NB4 (cell line): ENCODE results near the gene RASA2.

Experiments used
- MYC ChIP-seq: IDR thresholded peaks from 2 replicates; pipeline ENCODE4 v1.6.1; 2011; ENCODE audit warnings: low read depth, low read length
- POLR2A ChIP-seq: IDR thresholded peaks from 2 replicates; pipeline ENCODE4 v1.6.1; 2011; ENCODE audit warnings: mild to moderate bottlenecking; ENCODE audit not compliant: insufficient read length; ENCODE audit errors: extremely low read depth
- TF ChIP-seq, protein P1 (sequence below): IDR thresholded peaks from one replicate; pipeline ENCODE4 v1.5.1; 2012; ENCODE audit warnings: low read depth, low read length
- TF ChIP-seq, protein P2 (sequence below): IDR thresholded peaks from 2 replicates; pipeline ENCODE4 v1.6.1; 2011; ENCODE audit warnings: low read depth, low read length

- TF ChIP-seq, protein P1, sequence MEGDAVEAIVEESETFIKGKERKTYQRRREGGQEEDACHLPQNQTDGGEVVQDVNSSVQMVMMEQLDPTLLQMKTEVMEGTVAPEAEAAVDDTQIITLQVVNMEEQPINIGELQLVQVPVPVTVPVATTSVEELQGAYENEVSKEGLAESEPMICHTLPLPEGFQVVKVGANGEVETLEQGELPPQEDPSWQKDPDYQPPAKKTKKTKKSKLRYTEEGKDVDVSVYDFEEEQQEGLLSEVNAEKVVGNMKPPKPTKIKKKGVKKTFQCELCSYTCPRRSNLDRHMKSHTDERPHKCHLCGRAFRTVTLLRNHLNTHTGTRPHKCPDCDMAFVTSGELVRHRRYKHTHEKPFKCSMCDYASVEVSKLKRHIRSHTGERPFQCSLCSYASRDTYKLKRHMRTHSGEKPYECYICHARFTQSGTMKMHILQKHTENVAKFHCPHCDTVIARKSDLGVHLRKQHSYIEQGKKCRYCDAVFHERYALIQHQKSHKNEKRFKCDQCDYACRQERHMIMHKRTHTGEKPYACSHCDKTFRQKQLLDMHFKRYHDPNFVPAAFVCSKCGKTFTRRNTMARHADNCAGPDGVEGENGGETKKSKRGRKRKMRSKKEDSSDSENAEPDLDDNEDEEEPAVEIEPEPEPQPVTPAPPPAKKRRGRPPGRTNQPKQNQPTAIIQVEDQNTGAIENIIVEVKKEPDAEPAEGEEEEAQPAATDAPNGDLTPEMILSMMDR = no peak
- TF ChIP-seq POLR2A (no peak), MYC (no peak)
- TF ChIP-seq, protein P2, sequence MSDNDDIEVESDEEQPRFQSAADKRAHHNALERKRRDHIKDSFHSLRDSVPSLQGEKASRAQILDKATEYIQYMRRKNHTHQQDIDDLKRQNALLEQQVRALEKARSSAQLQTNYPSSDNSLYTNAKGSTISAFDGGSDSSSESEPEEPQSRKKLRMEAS = no peak
Measured at GRCh38 chr3:141486496-141486745, 406 bp upstream of the RASA2 start.
